ENCODE measurements around the gene TMEM267. TPM values are rescaled to one million over a fixed set of nuclear protein-coding genes. Genes with fewer than 3 reads are reported as not detected.
"Not testable (repeated sequence)": the region's sequence is repeated elsewhere in the genome, so short reads cannot be mapped to it uniquely, and the experiment has no call there.

Gene TMEM267
- total RNA-seq, 1 donor from 2014 or later: 6.8 TPM

- no peak for TF ChIP-seq CTCF (IDR thresholded peaks at IDR 0.05; ENCODE audit: unreplicated experiment)
- H3K27ac Mint-ChIP-seq (ENCODE audit: unreplicated experiment): no peak overlapping the region
- peaks cover 2% of the 10 kb centered on the region for H3K4me1 Mint-ChIP-seq (ENCODE audit: unreplicated experiment)
- no peak overlapping the region for H3K4me3 Mint-ChIP-seq (ENCODE audit: unreplicated experiment)
- H3K36me3 Mint-ChIP-seq (ENCODE audit: low read depth, unreplicated experiment): peaks cover 20% of the 10 kb centered on the region
- H3K27me3 Mint-ChIP-seq (ENCODE audit: unreplicated experiment): no peaks in the 10 kb centered on the region
- H3K9me3 Mint-ChIP-seq (ENCODE audit: unreplicated experiment): no peaks in the 10 kb centered on the region
- no peak for DNase-seq (ENCODE audit: low spot score)
These were observed 27.1 kb downstream of the TMEM267 start for GRCh38 chr5:43456556-43456955.

GRCh38 chr5:43441575-43441974 is 42.1 kb downstream of the TMEM267 start:
- DNase-seq (ENCODE audit: low spot score); H3K4me3 Mint-ChIP-seq (ENCODE audit: unreplicated experiment); H3K27ac Mint-ChIP-seq (ENCODE audit: unreplicated experiment); H3K27me3 Mint-ChIP-seq (ENCODE audit: unreplicated experiment); H3K4me1 Mint-ChIP-seq (ENCODE audit: unreplicated experiment): not testable (repeated sequence)
- peaks cover 21% of the 10 kb centered on the region for H3K36me3 Mint-ChIP-seq (ENCODE audit: low read depth, unreplicated experiment)
- H3K9me3 Mint-ChIP-seq (ENCODE audit: unreplicated experiment): peaks cover 10% of the 10 kb centered on the region

- H3K36me3 Mint-ChIP-seq (ENCODE audit: low read depth, unreplicated experiment): peaks cover 6% of the 10 kb centered on the region
- no peaks in the 10 kb centered on the region for H3K27me3 Mint-ChIP-seq (ENCODE audit: unreplicated experiment)
- no peak overlapping the region for H3K27ac Mint-ChIP-seq (ENCODE audit: unreplicated experiment)
- H3K4me1 Mint-ChIP-seq (ENCODE audit: unreplicated experiment): peaks cover 3% of the 10 kb centered on the region
- no peak overlapping the region for H3K4me3 Mint-ChIP-seq (ENCODE audit: unreplicated experiment)
- peaks cover 4% of the 10 kb centered on the region for H3K9me3 Mint-ChIP-seq (ENCODE audit: unreplicated experiment)
- TF ChIP-seq CTCF (IDR thresholded peaks at IDR 0.05; ENCODE audit: unreplicated experiment): no peak
- no peak for DNase-seq (ENCODE audit: low spot score)
These were observed 46.5 kb downstream of the TMEM267 start for GRCh38 chr5:43437062-43437660.

- no peaks in the 10 kb centered on the region for H3K36me3 Mint-ChIP-seq (ENCODE audit: low read depth, unreplicated experiment)
- H3K27ac Mint-ChIP-seq (ENCODE audit: unreplicated experiment): no peak overlapping the region
- DNase-seq (ENCODE audit: low spot score): no peak
- no peaks in the 10 kb centered on the region for H3K9me3 Mint-ChIP-seq (ENCODE audit: unreplicated experiment)
- H3K4me3 Mint-ChIP-seq (ENCODE audit: unreplicated experiment): no peak overlapping the region
- peaks cover 3% of the 10 kb centered on the region for H3K4me1 Mint-ChIP-seq (ENCODE audit: unreplicated experiment)
- H3K27me3 Mint-ChIP-seq (ENCODE audit: unreplicated experiment): no peaks in the 10 kb centered on the region
- no peak for TF ChIP-seq CTCF (IDR thresholded peaks at IDR 0.05; ENCODE audit: unreplicated experiment)
These were observed 50.3 kb downstream of the TMEM267 start for GRCh38 chr5:43433382-43433781.

- H3K27me3 Mint-ChIP-seq (ENCODE audit: unreplicated experiment): no peaks in the 10 kb centered on the region
- no peak overlapping the region for H3K27ac Mint-ChIP-seq (ENCODE audit: unreplicated experiment)
- H3K4me1 Mint-ChIP-seq (ENCODE audit: unreplicated experiment): peaks cover 3% of the 10 kb centered on the region
- H3K9me3 Mint-ChIP-seq (ENCODE audit: unreplicated experiment): no peaks in the 10 kb centered on the region
- H3K36me3 Mint-ChIP-seq (ENCODE audit: low read depth, unreplicated experiment): no peaks in the 10 kb centered on the region
- H3K4me3 Mint-ChIP-seq (ENCODE audit: unreplicated experiment): no peak overlapping the region
- DNase-seq (ENCODE audit: low spot score): no peak
- TF ChIP-seq CTCF (IDR thresholded peaks at IDR 0.05; ENCODE audit: unreplicated experiment): no peak
These were observed 50.9 kb downstream of the TMEM267 start for GRCh38 chr5:43432486-43433375.
